H9 (cell line): ENCODE data around the gene PLA2G15. TPM values are rescaled to one million over a fixed set of nuclear protein-coding genes. Genes with fewer than 3 reads are reported as not detected.

Source experiments
- DNase-seq: peaks from one replicate; pipeline ENCODE4 v3.0.0-alpha.2; 2017
- H2AFZ ChIP-seq: one replicate; pipeline ENCODE4 v1.6.1; 2013; ENCODE audit warnings: mild to moderate bottlenecking, low read length, control low read depth, moderate library complexity
- H2AK5ac ChIP-seq: 2 replicates; pipeline ENCODE4 v1.6.1; 2013; ENCODE audit warnings: low read length, control low read depth, mixed read lengths; ENCODE audit not compliant: insufficient read length
- H2BK120ac ChIP-seq: one replicate; pipeline ENCODE4 v1.6.1; 2013; ENCODE audit warnings: low read depth, mild to moderate bottlenecking, low read length, control low read depth, inconsistent platforms; ENCODE audit not compliant: poor library complexity, severe bottlenecking
- H2BK12ac ChIP-seq: 2 replicates; pipeline ENCODE4 v1.6.1; 2013; ENCODE audit warnings: low read length, control low read depth, mixed read lengths, low read depth; ENCODE audit not compliant: insufficient read length
- H2BK15ac ChIP-seq: 2 replicates; pipeline ENCODE4 v1.6.1; 2013; ENCODE audit warnings: low read depth, low read length, control low read depth
- H2BK20ac ChIP-seq: one replicate; pipeline ENCODE4 v1.6.1; 2013; ENCODE audit warnings: low read depth, mild to moderate bottlenecking, low read length, control low read depth, inconsistent platforms; ENCODE audit not compliant: poor library complexity, severe bottlenecking
- H2BK5ac ChIP-seq: 2 replicates; pipeline ENCODE4 v1.6.1; 2013; ENCODE audit warnings: low read length, control low read depth, mixed read lengths; ENCODE audit not compliant: insufficient read length
- H3K14ac ChIP-seq: 2 replicates; pipeline ENCODE4 v1.6.1; 2013; ENCODE audit warnings: low read length, control low read depth; ENCODE audit not compliant: insufficient read depth
- H3K18ac ChIP-seq: 2 replicates; pipeline ENCODE4 v1.6.1; 2013; ENCODE audit warnings: low read depth, mild to moderate bottlenecking, mixed read lengths, low read length, control low read depth; ENCODE audit not compliant: insufficient read length
- H3K23ac ChIP-seq: 2 replicates; pipeline ENCODE4 v1.6.1; 2013; ENCODE audit warnings: low read length, control low read depth, mixed read lengths, low read depth; ENCODE audit not compliant: insufficient read length
- H3K23me2 ChIP-seq: 2 replicates; pipeline ENCODE4 v1.6.1; 2013; ENCODE audit warnings: low read depth, mild to moderate bottlenecking, mixed read lengths, low read length, control low read depth; ENCODE audit not compliant: insufficient read length, poor library complexity, severe bottlenecking
- H3K27ac ChIP-seq: 2 replicates; pipeline ENCODE4 v1.5.1; 2013; ENCODE audit warnings: low read length, control low read depth, mixed read lengths, low read depth; ENCODE audit not compliant: insufficient read length
- H3K27me3 ChIP-seq: 2 replicates; pipeline ENCODE4 v1.6.1; 2013; ENCODE audit warnings: low read length, control low read depth, inconsistent platforms; ENCODE audit not compliant: insufficient read depth
- H3K4ac ChIP-seq: 2 replicates; pipeline ENCODE4 v1.6.1; 2013; ENCODE audit warnings: low read depth, mild to moderate bottlenecking, control low read depth, inconsistent platforms, low read length, moderate library complexity
- H3K4me1 ChIP-seq: 2 replicates; pipeline ENCODE4 v1.6.1; 2013; ENCODE audit warnings: low read length, control low read depth, inconsistent platforms; ENCODE audit not compliant: insufficient read depth
- H3K4me2 ChIP-seq: 2 replicates; pipeline ENCODE4 v1.6.1; 2013; ENCODE audit warnings: low read length, control low read depth, mixed read lengths; ENCODE audit not compliant: insufficient read length, insufficient read depth
- H3K56ac ChIP-seq: 2 replicates; pipeline ENCODE4 v1.6.1; 2013; ENCODE audit warnings: low read depth, mild to moderate bottlenecking, mixed read lengths, low read length, control low read depth; ENCODE audit not compliant: insufficient read length
- H3K79me1 ChIP-seq: 2 replicates; pipeline ENCODE4 v1.6.1; 2013; ENCODE audit warnings: low read depth, mild to moderate bottlenecking, moderate library complexity, low read length, control low read depth, inconsistent platforms; ENCODE audit not compliant: insufficient read depth, poor library complexity, severe bottlenecking
- H3K79me2 ChIP-seq: 2 replicates; pipeline ENCODE4 v1.6.1; 2013; ENCODE audit warnings: low read length, control low read depth, inconsistent platforms; ENCODE audit not compliant: insufficient read depth
- H3K9ac ChIP-seq: 2 replicates; pipeline ENCODE4 v1.6.1; 2013; ENCODE audit warnings: low read length, control low read depth, mixed read lengths; ENCODE audit not compliant: insufficient read length; ENCODE audit errors: extremely low read depth
- H3K9me3 ChIP-seq: one replicate; pipeline ENCODE4 v1.6.1; 2013; ENCODE audit warnings: low read depth, low read length, inconsistent platforms; ENCODE audit not compliant: control insufficient read depth
- H3T11ph ChIP-seq: one replicate; pipeline ENCODE4 v1.6.1; 2013; ENCODE audit warnings: mild to moderate bottlenecking, low read length, control low read depth, inconsistent platforms
- H4K20me1 ChIP-seq: one replicate; pipeline ENCODE4 v1.6.1; 2013; ENCODE audit not compliant: control insufficient read depth, insufficient read length, insufficient read depth
- H4K5ac ChIP-seq: 2 replicates; pipeline ENCODE4 v1.6.1; 2013; ENCODE audit warnings: low read depth, mild to moderate bottlenecking, mixed read lengths, low read length, control low read depth; ENCODE audit not compliant: insufficient read length
- H4K8ac ChIP-seq: replicated peaks from 2 replicates; pipeline ENCODE4 v1.6.1; 2013; ENCODE audit warnings: low read length, control low read depth, mixed read lengths, low read depth; ENCODE audit not compliant: insufficient read length
- H4K91ac ChIP-seq: 2 replicates; pipeline ENCODE4 v1.6.1; 2013; ENCODE audit warnings: low read depth, mild to moderate bottlenecking, moderate library complexity, mixed read lengths, low read length, control low read depth; ENCODE audit not compliant: insufficient read length
- H3K27ac Mint-ChIP-seq, 3 experiments: 2 replicates in 2 of 3; 3 replicates in 1 of 3; pipeline ENCODE4 v1.8.0; 2020 to 2021; ENCODE audit warnings: mixed read lengths in 3 of 3, mild to moderate bottlenecking in 1 of 3, moderate library complexity in 1 of 3
- H3K27me3 Mint-ChIP-seq: 2 replicates; pipeline ENCODE4 v1.8.0; 2021; ENCODE audit warnings: low read depth, mild to moderate bottlenecking, moderate library complexity, mixed read lengths
- H3K36me3 Mint-ChIP-seq, 3 experiments: 2 replicates in 2 of 3; 3 replicates in 1 of 3; pipeline ENCODE4 v1.8.0; 2020 to 2021; ENCODE audit warnings: low read depth in 3 of 3, mixed read lengths in 3 of 3; ENCODE audit not compliant: insufficient read depth in 1 of 3
- H3K4me1 Mint-ChIP-seq, 2 experiments: 2 replicates each; pipeline ENCODE4 v1.8.0; 2020; ENCODE audit warnings: mixed read lengths in 2 of 2
- H3K4me3 Mint-ChIP-seq, 2 experiments: 2 replicates in 1 of 2; 3 replicates in 1 of 2; pipeline ENCODE4 v1.8.0; 2020 to 2021; ENCODE audit warnings: mild to moderate bottlenecking in 2 of 2, mixed read lengths in 2 of 2, moderate library complexity in 1 of 2
- H3K9me3 Mint-ChIP-seq, 2 experiments: 2 replicates in 1 of 2; 3 replicates in 1 of 2; pipeline ENCODE4 v1.8.0; 2020; ENCODE audit warnings: mild to moderate bottlenecking in 2 of 2, mixed read lengths in 2 of 2, moderate library complexity in 1 of 2
- WGBS: extraction: QIAGEN DNeasy Blood & Tissue Kit; methylation state at CpG from one replicate; pipeline ENCODE4 v1.1.7; 2013; ENCODE audit warnings: missing lambda C conversion rate, low lambda C conversion rate, mixed read lengths; ENCODE audit not compliant: insufficient read length; ENCODE audit errors: extremely low coverage; 5-methylcytosine and 5-hydroxymethylcytosine counted together
- total RNA-seq: library from RNA; stranded (reverse); gene quantifications from 2 replicates; pipeline ENCODE4 v1.2.1, GENCODE V29; 2021
- TF ChIP-seq, protein P1 (sequence below): fragments of 200-600 bp; sonication (generic); conservative IDR thresholded peaks from 3 replicates; pipeline ENCODE4 v1.8.0; 2021; ENCODE audit warnings: antibody characterized with exemption, mild to moderate bottlenecking

PLA2G15 gene
- total RNA-seq, 1 experiment from 2014 or later: 11.0 TPM

- Histone ChIP-seq H4K91ac (no peak overlapping the region), H4K20me1 (no peaks in the 10 kb centered on the region), H3K79me1 (no peaks in the 10 kb centered on the region), H3K23me2 (no peaks in the 10 kb centered on the region), H3K27me3 (no peaks in the 10 kb centered on the region), H2BK20ac (no peak overlapping the region), H2BK120ac (no peak overlapping the region), H3K14ac (no peak overlapping the region), H3K23ac (no peak overlapping the region), H3K9me3 (no peaks in the 10 kb centered on the region), H3K79me2 (no peaks in the 10 kb centered on the region), H3K4me1 (no peaks in the 10 kb centered on the region), H3K56ac (no peak overlapping the region), H3K4ac (no peak overlapping the region), H3K18ac (no peak overlapping the region), H2BK15ac (no peak overlapping the region), H3K4me2 (no peak overlapping the region), H3T11ph (no peak overlapping the region), H4K8ac (no peak overlapping the region), H2BK5ac (no peak overlapping the region), H2AFZ (no peak overlapping the region), H2AK5ac (no peak overlapping the region), H4K5ac (no peak overlapping the region), H2BK12ac (no peak overlapping the region), H3K9ac (no peak overlapping the region), H3K27ac (no peak overlapping the region)
- Mint-ChIP-seq H3K27ac (0 out of 7 replicates have a peak overlapping the region, but pooled peaks of 1 of the 3 experiments have one; percentile 18), H3K4me1 (0 out of 4 replicates have a peak, but pooled peaks cover 0 to 3% of the 10 kb centered on the region in 2 experiments), H3K27me3 (no peaks in the 10 kb centered on the region), H3K9me3 (no peaks in the 10 kb centered on the region), H3K36me3 (peaks cover 1 to 18% (median 7%) of the 10 kb centered on the region in 3 experiments; a peak in 5 of 7 replicates), H3K4me3 (no peak overlapping the region)
- TF ChIP-seq, protein P1, sequence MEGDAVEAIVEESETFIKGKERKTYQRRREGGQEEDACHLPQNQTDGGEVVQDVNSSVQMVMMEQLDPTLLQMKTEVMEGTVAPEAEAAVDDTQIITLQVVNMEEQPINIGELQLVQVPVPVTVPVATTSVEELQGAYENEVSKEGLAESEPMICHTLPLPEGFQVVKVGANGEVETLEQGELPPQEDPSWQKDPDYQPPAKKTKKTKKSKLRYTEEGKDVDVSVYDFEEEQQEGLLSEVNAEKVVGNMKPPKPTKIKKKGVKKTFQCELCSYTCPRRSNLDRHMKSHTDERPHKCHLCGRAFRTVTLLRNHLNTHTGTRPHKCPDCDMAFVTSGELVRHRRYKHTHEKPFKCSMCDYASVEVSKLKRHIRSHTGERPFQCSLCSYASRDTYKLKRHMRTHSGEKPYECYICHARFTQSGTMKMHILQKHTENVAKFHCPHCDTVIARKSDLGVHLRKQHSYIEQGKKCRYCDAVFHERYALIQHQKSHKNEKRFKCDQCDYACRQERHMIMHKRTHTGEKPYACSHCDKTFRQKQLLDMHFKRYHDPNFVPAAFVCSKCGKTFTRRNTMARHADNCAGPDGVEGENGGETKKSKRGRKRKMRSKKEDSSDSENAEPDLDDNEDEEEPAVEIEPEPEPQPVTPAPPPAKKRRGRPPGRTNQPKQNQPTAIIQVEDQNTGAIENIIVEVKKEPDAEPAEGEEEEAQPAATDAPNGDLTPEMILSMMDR: no peak
- DNase-seq: no peak
- WGBS: no CpG with 5 or more reads among the region's 4 CpGs
Observed at GRCh38 chr16:68253721-68254120, 8.5 kb downstream of the PLA2G15 start.
